GM19025 (cell line): Measurements from ENCODE around the gene GZMH.
"Not testable (repeated sequence)": the region's sequence is repeated elsewhere in the genome, so short reads cannot be mapped to it uniquely, and the experiment has no call there.

Experiments
- ATAC-seq: cut with Tn5 transposase; IDR thresholded peaks from one replicate; pipeline ENCODE4 v1.9.1; 2021; ENCODE audit warnings: mild to moderate bottlenecking, low read depth, moderate library complexity; ENCODE audit not compliant: unreplicated experiment

The GZMH gene

GRCh38 chr14:24597403-24597802, 12.1 kb downstream of the GZMH start:
- ATAC-seq = no peak

GRCh38 chr14:24595073-24595808, 14.2 kb downstream of the GZMH start:
- ATAC-seq = no peak

GRCh38 chr14:24591004-24591403, 18.5 kb downstream of the GZMH start:
- not testable (repeated sequence) for ATAC-seq

DNA sequence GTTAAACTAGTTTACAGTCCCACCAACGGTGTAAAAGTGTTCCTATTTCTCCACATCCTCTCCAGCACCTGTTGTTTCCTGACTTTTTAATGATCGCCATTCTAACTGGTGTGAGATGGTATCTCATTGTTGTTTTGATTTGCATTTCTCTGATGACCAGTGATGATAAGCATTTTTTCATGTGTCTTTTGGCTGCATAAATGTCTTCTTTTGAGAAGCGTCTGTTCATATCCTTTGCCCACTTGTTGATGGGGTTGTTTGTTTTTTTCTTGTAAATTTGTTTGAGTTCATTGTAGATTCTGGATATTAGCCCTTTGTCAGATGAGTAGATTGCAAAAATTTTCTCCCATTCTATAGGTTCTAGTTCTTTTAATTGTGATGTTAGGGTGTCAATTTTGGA, 25.1 kb downstream of the GZMH start:
- ATAC-seq = not testable (repeated sequence)

- ATAC-seq = no peak
Measured at GRCh38 chr14:24578558-24578957, 30.9 kb downstream of the GZMH start.

- ATAC-seq = no peak
Measured at GRCh38 chr14:24576771-24577170, 32.7 kb downstream of the GZMH start.

GRCh38 chr14:24576182-24576581, 33.3 kb downstream of the GZMH start, which contains the start of gene CTSG:
TSS of gene CTSG (minus strand) at chr14:24576250. CDS start at chr14:24576223, 27 bp downstream.
- ATAC-seq = no peak

DNA sequence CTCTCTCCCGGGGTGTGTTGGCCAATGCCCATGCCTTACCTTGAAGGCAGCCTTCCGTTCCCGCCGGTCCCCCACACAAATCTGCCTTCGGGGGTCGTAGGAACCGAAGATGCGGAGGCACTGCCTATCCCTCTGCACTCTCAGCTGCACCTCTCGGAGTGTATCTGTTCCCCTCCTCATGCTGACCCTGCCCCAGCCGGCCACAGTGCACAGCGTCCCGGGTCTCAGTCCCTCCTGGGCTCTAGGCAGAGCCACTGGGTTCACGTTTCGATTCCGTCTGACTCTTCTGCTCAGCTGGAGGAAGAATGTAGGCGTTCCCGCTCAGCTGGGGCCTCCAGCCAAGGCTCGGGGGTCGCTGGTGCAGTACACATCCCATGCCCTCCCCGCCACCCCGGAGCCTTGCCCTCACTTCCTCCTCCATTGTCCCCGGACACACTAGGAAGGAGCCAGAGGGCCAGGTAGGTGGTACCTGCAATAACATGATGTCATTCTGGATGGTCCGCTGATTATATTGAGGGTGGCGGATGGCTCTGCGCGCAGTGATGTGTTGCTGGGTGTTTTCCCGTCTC, 35.2 kb downstream of the GZMH start:
- no peak for ATAC-seq

GRCh38 chr14:24566318-24566717, 43.2 kb downstream of the GZMH start:
- ATAC-seq = no peak

DNA sequence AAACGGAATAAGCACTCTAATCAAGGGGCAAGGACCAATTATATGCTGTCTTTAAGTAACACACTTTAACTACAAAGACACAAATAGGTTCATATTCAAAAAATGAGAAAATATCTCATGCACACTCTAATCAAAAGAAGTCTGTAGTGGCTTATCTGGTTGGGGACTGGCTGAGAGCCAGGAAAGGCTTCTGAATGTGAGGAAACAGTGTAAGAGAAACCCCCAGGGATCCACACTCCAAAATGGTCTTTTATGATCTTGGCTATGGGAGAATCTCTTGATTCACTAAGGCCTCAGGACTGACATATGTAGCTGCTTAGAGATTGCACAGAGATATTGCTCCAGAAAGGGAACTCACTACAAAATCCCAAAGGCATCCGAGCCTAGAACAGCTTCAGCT, 43.7 kb downstream of the GZMH start:
- ATAC-seq = no peak

DNA sequence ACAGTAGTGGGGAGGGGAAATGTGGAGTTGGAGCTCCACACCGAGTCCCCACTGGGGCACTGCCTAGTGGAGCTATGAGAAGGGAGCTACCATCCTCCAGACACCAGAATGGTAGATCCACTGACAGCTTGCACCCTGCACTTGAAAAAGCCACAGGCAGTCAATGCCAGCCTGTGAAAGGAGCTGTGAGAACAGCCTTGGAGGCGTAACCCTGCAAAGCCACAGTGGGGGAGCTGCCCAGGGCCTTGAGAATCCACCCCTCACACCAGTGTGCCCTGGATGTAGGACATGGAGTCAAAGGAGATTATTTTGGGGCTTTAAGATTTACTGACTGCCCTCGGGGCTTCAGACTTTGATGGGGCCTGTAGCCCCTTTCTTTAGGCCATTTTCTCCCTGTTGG, 46.0 kb downstream of the GZMH start:
- ATAC-seq = no peak

- no peak for ATAC-seq
Measured at GRCh38 chr14:24556756-24557155, 52.7 kb downstream of the GZMH start.
